Activated T-helper 1 cell treated with anti-CD3 and anti-CD28 coated beads, Interleukin-2, amount 50 U/mL, for 16 hours (primary cell): ENCODE data around the gene PCTP.
A peak's percentile ranks its signal among the peaks of the same experiment; 100 is the strongest.

Experiments used
- DNase-seq, 2 donors: peaks; one replicate each; pipeline ENCODE4 v3.0.0-alpha.2; 2020; ENCODE audit warnings: low read depth in 1 of 2, low spot score in 1 of 2

Gene PCTP

DNA sequence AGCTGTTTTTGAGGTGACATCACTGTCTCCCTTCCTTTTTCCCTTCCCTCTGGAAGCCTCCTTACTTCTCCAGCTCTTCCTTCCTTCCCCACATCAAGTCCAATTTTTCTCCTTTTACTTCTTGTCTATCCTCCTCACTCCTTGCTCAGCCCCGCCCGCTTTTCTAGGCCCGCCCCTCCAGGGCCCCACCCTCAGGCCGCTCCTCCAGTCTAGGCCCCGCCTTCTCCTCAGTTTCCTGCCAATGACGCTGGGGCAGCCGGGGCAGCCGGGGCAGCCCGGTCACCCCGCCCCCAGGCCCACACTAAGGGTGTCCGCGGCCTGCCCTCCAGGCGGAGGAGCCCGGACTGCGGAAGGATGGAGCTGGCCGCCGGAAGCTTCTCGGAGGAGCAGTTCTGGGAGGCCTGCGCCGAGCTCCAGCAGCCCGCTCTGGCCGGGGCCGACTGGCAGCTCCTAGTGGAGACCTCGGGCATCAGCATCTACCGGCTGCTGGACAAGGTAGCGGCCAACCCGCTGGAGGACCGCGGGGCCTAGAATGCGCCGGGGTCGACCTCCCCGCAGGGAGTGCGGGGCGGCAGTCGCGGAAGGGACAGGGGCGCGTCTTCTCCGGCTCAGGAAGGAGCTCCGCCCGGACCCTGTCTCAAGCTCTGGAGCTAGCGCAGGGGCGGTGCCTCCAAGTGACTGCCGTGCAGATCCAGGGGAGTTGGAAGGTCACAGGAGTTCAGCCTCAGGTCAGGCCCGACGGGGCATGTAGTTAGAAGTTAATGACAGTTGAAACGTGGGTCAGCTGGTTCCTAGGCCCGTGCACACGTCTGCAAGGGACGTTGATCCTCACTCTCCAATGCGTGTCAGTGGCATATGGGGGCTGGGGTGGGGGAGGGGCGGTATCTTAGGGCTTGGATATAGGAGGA is at the start of gene PCTP:
TSS of gene PCTP (plus strand) at position 302 of the 908 bp plus-strand sequence. CDS start at position 355, 53 bp downstream.
- peak; percentile 51 to 59 for DNase-seq

GRCh38 chr17:55702150-55702549 is 48.7 kb upstream of the PCTP start:
- no peak for DNase-seq

- no peak for DNase-seq
Measured at GRCh38 chr17:55704401-55704800, 46.5 kb upstream of the PCTP start.

GRCh38 chr17:55705847-55706246 is 45.0 kb upstream of the PCTP start:
- no peak for DNase-seq

DNA sequence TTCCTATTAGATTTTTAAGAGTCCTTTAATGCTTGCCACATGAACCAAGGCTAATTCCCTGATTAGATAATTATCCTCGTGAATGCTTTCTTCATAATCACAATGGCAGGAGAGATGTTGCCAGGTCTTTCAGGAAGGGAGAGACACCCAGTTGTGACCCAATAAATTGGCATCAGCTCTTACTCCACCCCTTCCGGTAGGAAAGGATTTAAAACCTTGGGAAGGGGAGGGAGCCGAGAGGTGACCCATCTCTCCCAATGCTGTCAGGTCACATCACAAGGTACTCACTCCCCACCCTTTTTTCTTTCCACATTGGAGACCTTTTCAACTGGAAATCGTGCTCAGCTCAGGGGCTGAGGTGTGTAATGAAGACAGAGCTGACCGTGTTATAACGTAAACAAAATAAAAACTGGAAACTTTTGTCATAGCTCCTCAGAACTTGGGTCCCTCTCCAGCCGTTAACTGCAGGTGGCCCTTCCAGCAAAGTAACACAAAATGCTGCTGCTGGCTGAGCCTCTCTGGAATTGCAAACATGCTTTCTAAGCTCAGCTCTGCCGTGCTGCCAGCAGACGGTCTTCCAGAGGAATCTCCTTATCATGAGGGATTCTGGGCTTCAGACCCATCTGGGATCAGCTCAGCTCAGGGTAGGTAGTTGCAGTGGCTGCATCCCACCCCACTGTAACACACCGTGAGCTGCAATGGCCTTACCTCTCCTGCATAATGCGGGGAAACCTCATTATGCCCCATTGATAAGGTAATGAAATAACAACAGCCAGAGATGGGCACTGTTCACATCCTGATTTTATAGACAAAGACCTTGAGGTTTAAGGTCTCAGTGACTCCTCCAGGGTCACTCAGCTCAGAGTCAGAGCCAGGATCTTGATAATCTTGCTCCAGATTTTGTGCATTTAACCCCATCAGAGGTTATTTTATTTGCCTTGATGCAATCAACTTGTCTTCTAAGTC is 43.8 kb upstream of the PCTP start:
- no peak for DNase-seq

DNA sequence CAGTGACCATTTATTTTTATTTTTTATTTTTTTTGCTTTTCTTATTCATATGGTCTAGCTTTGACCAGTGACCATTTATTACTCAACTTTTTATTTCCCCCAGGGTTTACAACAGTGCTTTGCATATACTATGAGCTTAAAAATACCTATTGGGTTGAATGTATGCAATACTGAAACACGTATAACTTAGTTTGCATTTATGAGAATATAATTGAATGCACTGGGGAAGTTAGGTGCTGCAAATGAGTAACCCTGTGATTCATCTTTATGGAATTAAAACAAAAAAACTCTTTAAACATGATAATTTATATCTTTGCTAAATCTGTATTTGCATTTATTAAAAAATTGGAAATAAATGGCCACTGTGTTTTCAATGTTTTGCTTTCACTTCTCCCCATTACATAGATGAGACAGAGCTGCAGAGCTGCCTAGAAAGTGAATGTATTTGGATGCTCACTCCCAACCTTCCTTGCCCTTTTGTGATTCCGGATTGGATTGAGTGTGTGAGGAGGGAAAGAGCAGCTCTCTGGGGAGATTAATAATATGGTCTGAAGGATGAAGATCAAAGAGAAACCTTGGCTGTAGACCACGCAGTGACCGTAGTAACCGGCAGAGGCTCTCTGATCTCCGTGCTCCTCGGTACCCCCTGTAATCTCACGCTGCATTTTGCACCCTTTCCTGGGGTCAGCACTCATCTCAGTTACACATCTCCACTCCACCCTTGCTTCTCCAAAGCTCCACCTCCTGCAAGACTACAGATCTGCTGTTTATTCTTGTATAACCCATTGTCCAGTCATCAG is 42.5 kb upstream of the PCTP start:
- no peak for DNase-seq

GRCh38 chr17:55709440-55709839 is 41.4 kb upstream of the PCTP start:
- DNase-seq: no peak

- DNase-seq: no peak
Measured at GRCh38 chr17:55709984-55710383, 40.9 kb upstream of the PCTP start.

DNA sequence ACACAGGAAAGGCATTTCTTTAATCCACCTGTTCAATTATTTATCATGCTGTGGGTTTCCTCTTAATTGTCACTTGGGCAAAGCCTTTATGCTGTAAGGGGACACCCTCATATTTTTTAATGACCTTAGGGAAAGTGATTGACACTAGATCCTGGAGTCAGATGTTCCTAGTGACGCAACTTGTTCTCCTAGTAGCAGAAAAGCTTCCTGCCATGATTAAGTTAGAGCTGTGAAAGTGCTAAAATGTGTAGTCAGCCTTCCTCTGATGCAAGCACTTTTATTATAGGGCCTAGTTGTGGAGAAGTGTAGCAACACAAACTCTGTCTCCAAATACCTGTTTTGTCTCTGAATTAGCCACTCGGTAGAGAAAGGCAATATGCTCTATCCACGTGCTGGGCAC is 40.4 kb upstream of the PCTP start:
- DNase-seq: no peak

- DNase-seq: no peak
Measured at GRCh38 chr17:55710829-55711496, 39.9 kb upstream of the PCTP start.

DNA sequence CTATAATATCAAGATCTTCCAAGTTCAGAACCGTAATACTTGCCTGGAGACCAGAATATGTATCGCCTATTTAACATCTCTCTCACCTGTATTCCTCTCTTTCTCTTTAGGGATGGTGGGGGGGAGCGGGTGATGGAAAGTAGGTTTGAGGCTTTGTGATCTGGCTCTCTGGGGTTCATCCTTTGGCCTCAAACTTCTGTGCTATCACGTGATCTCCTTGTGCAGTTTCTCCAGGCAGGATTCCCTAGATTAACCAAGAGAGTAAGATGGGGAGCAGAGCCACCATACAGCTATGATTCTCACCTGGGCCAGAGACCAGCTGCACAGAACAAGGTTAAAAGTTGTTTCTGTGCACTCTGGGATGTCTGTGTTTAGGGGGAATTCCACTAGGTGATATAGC is 33.4 kb upstream of the PCTP start:
- DNase-seq: no peak

- peak; percentile 14 to 50 for DNase-seq
Measured at GRCh38 chr17:55717898-55718735, 32.7 kb upstream of the PCTP start.

GRCh38 chr17:55720919-55721836 is 29.7 kb upstream of the PCTP start:
- DNase-seq: no peak

DNA sequence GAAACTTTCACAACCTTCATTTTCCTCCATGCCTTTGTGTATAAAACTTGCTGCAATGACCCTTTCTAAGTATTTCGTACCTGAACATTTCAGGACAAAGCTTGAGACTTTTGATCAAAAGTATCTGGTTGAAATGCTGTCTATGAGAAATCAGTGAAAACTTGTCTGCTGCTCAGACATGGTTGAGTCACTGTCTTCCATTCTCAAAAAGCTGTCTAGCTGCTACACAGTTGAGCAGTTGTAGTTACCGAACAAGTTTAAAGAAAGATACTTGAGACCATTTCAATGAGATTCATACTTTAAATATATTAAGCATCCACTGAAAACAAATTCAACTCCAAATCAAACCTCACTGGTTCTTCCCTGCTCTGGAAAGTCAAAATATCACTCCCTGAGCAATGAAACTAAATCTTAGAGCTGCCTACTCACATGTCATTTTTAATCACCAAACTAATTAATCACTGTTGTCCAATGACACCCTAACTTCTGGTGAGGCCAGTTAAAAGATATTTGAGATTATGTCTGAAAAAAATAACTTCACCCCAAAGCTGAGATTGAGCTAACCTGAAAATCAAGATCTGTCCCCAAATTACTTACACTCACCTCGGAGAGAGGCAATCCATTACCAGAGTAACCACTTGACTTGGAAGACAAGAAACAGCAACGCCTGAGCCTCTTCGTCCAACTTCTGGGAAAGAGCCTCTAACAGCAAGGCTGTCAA is 28.7 kb upstream of the PCTP start:
- no peak for DNase-seq

- no peak for DNase-seq
Measured at GRCh38 chr17:55722742-55723487, 27.9 kb upstream of the PCTP start, which contains the start of gene TMEM100. Gene TMEM100, minus strand, starts transcription at chr17:55722864. Its CDS starts 1,794 bp downstream, at chr17:55721070.

DNA sequence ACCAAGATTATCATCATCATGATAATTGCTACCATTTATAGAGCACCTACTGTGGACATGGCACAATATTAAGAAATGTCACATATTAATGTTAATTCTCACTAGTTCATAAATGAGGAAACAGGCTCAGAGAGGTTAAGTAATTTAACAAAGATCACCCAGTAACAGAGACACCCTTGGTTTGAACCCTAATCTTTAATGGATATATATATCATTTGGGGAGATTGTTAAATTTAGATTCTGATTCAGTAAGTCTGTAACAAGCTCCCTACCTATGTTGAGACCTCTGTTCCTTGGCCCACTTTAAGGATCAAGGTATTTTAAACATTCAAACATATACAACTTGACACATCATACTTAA is 27.4 kb upstream of the PCTP start:
- no peak for DNase-seq

DNA sequence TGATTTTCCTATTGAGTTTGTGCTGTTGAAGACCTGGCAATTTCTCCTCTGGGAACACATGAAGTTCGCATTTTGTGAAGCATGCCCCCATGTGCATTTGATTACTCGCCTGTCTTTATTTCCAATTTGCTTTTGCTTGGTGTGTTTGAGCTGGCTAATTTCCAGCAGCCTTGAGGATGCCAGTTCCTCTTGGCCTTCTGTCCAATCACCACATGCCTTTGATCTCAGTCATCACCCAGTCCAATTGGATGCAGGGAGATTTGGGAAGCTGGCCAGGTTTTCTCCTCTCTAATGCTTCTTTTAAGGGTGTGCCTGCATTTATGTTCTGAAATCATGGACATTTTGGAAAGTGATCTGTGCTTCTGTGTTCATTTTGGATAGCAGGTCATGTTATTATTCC is 24.4 kb upstream of the PCTP start:
- no peak for DNase-seq
